Activated CD8-positive, alpha-beta T cell treated with anti-CD3 and anti-CD28 coated beads for 36 hours (primary cell): ENCODE results near the gene NRXN3. TPM values are rescaled to one million over a fixed set of nuclear protein-coding genes. Genes with fewer than 3 reads are reported as not detected.

Source experiments
- ATAC-seq: fragments of 200-7000 bp; cut with Tn5 transposase; one replicate; pipeline ENCODE4 v1.10.0; 2021; ENCODE audit warnings: mild to moderate bottlenecking, moderate library complexity
- CTCF ChIA-PET: fragments of 350-600 bp; sonication (Branson Sonifier 250); formaldehyde crosslinking; loops from one replicate; lab custom pipeline; 2021; ENCODE audit warnings: antibody characterized with exemption; lab: Charles Lee
- POLR2A ChIA-PET: fragments of 350-600 bp; sonication (Branson Sonifier 250); formaldehyde crosslinking; loops from one replicate; lab custom pipeline; 2021; ENCODE audit warnings: antibody characterized with exemption; lab: Charles Lee
- DNase-seq: peaks from one replicate; pipeline ENCODE4 v3.0.0-alpha.2; 2020
- H3K27ac Mint-ChIP-seq: one replicate; pipeline ENCODE4 v1.8.0; 2021; ENCODE audit warnings: mild to moderate bottlenecking, mixed read lengths
- H3K27me3 Mint-ChIP-seq: one replicate; pipeline ENCODE4 v1.8.0; 2021; ENCODE audit warnings: mixed read lengths
- H3K36me3 Mint-ChIP-seq: one replicate; pipeline ENCODE4 v1.8.0; 2021; ENCODE audit warnings: low read depth, mixed read lengths
- H3K4me1 Mint-ChIP-seq: one replicate; pipeline ENCODE4 v1.8.0; 2021; ENCODE audit warnings: low read depth, mixed read lengths
- H3K4me3 Mint-ChIP-seq: one replicate; pipeline ENCODE4 v1.8.0; 2021; ENCODE audit warnings: mild to moderate bottlenecking, moderate library complexity, mixed read lengths
- H3K9me3 Mint-ChIP-seq: one replicate; pipeline ENCODE4 v1.8.0; 2021; ENCODE audit warnings: mixed read lengths
- intact Hi-C: fragments of 100-400 bp; cut with micrococcal nuclease; formaldehyde crosslinking; loops from one replicate; pipeline ENCODE4 v1.10.0; 2022
- total RNA-seq, 2 experiments: library from RNA; stranded (reverse); gene quantifications; one replicate each; pipeline ENCODE4 v1.2.3, GENCODE V29; 2021
- TF ChIP-seq, protein P1 (sequence below): fragments of 200-600 bp; IDR thresholded peaks from one replicate; pipeline ENCODE4 v1.8.0; 2022; ENCODE audit warnings: antibody characterized with exemption, mild to moderate bottlenecking

NRXN3 gene
- total RNA-seq, 2 experiments from 2014 or later: not detected

DNA sequence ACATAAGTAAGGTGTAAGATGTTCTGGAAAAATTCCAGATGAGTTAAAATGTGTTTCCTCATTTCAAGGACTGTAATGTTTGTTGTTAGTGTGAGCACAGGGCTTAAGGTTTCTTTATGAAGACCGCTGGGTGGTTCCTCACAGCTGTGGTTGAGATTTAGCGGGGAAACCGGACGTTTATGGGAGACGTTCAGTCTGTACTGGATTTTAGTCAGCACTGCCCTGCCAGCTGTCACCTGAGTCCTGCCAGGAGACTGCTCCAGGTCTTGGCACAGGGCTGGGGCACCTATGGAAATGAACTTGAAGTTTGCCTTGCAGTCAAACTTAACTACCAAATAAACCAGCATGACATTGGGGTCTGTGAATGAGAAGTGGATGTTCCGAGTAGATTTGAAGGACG lies 1485.9 kb downstream of the NRXN3 start:
- Mint-ChIP-seq H3K9me3 (peaks cover 3% of the 10 kb centered on the region), H3K27me3 (no peaks in the 10 kb centered on the region), H3K4me3 (no peak overlapping the region), H3K4me1 (no peaks in the 10 kb centered on the region), H3K36me3 (no peaks in the 10 kb centered on the region), H3K27ac (no peak overlapping the region)
- intact Hi-C loops: no loop called here
- ATAC-seq: no peak
- ChIA-PET CTCF (no interaction called here), POLR2A (no interaction called here)
- TF ChIP-seq, protein P1, sequence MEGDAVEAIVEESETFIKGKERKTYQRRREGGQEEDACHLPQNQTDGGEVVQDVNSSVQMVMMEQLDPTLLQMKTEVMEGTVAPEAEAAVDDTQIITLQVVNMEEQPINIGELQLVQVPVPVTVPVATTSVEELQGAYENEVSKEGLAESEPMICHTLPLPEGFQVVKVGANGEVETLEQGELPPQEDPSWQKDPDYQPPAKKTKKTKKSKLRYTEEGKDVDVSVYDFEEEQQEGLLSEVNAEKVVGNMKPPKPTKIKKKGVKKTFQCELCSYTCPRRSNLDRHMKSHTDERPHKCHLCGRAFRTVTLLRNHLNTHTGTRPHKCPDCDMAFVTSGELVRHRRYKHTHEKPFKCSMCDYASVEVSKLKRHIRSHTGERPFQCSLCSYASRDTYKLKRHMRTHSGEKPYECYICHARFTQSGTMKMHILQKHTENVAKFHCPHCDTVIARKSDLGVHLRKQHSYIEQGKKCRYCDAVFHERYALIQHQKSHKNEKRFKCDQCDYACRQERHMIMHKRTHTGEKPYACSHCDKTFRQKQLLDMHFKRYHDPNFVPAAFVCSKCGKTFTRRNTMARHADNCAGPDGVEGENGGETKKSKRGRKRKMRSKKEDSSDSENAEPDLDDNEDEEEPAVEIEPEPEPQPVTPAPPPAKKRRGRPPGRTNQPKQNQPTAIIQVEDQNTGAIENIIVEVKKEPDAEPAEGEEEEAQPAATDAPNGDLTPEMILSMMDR: no peak
- DNase-seq: no peak

DNA sequence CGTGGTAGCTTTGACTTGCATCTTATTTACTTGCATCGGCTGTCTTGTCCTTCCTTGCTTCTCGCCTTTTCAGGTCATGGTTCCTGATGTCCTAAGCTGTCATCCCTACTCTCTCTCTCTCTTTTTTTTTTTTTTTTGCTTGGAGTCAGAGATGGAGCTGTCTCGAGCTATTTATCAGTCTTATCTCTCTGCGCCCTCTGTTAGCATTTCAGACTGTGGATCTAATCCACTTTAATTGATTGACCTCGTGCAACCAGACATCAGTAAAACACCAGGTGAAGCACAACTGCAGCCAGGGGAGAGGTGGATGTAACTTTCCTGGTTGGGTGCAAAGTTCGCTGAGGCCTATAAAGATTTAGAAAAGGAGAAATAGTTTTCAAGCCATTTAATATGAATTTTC lies 1486.3 kb downstream of the NRXN3 start:
- Mint-ChIP-seq H3K27me3 (no peaks in the 10 kb centered on the region), H3K27ac (no peak overlapping the region), H3K9me3 (peaks cover 3% of the 10 kb centered on the region), H3K36me3 (no peaks in the 10 kb centered on the region), H3K4me3 (no peak overlapping the region), H3K4me1 (no peaks in the 10 kb centered on the region)
- ATAC-seq (no peak), DNase-seq (no peak)
- CTCF ChIA-PET: interaction anchor here (1.1 kb wide), 1 partner anchor 44 kb away, joined by 4 read pairs; no protein-coding TSS in a partner anchor
- TF ChIP-seq, protein P1: no peak
- POLR2A ChIA-PET: no interaction called here
- intact Hi-C loops: no loop called here

DNA sequence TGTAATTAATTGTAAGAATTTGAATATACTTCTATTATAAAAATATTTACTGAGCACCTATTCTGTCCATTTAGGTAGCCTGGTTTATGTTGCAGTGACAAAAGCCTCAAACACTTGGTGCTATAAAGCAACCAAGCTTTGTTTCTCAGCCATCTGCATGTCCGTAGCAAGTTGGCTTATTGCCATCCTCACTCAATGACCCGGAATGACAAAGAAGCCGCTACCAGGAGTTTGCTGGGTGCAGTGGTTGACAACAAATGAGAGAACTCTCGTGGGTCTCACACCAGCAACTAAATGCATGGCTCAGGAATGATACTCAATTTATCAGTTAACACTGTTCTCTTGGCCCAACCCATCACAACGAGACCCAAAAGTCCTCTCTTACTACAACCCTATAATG lies 1488.0 kb downstream of the NRXN3 start:
- H3K4me1 Mint-ChIP-seq: no peaks in the 10 kb centered on the region
- ATAC-seq: no peak
- no peak overlapping the region for H3K4me3 Mint-ChIP-seq
- no peaks in the 10 kb centered on the region for H3K36me3 Mint-ChIP-seq
- ChIA-PET POLR2A (no interaction called here), CTCF (no interaction called here)
- no peak overlapping the region for H3K27ac Mint-ChIP-seq
- intact Hi-C loops: no loop called here
- peaks cover 4% of the 10 kb centered on the region for H3K9me3 Mint-ChIP-seq
- H3K27me3 Mint-ChIP-seq: no peaks in the 10 kb centered on the region
- TF ChIP-seq, protein P1: no peak
- no peak for DNase-seq

DNA sequence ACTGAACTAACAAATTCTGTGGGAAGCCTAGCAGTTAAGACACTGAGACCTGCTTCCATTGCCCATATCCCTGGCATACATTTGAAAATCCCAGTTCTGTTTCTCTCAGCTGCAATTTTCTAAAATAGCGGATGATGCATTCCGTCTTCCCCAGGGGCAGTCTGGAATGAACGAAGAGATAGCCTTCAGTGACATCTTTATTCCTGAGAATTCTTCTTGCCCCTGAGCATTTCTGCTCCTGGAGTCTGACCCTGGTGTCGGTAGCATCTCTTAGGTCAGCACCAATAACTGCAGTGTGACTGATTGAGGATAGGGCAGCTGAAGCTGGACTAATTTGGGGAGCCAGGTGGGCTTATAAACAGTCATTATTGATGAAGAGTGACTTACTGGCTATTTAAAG lies 1488.6 kb downstream of the NRXN3 start:
- Mint-ChIP-seq H3K4me1 (no peaks in the 10 kb centered on the region), H3K4me3 (no peak overlapping the region), H3K9me3 (peaks cover 2% of the 10 kb centered on the region), H3K27ac (no peak overlapping the region), H3K27me3 (no peaks in the 10 kb centered on the region), H3K36me3 (no peaks in the 10 kb centered on the region)
- DNase-seq (no peak), ATAC-seq (no peak)
- TF ChIP-seq, protein P1: no peak
- ChIA-PET POLR2A (no interaction called here), CTCF (no interaction called here)
- intact Hi-C loops: no loop called here

DNA sequence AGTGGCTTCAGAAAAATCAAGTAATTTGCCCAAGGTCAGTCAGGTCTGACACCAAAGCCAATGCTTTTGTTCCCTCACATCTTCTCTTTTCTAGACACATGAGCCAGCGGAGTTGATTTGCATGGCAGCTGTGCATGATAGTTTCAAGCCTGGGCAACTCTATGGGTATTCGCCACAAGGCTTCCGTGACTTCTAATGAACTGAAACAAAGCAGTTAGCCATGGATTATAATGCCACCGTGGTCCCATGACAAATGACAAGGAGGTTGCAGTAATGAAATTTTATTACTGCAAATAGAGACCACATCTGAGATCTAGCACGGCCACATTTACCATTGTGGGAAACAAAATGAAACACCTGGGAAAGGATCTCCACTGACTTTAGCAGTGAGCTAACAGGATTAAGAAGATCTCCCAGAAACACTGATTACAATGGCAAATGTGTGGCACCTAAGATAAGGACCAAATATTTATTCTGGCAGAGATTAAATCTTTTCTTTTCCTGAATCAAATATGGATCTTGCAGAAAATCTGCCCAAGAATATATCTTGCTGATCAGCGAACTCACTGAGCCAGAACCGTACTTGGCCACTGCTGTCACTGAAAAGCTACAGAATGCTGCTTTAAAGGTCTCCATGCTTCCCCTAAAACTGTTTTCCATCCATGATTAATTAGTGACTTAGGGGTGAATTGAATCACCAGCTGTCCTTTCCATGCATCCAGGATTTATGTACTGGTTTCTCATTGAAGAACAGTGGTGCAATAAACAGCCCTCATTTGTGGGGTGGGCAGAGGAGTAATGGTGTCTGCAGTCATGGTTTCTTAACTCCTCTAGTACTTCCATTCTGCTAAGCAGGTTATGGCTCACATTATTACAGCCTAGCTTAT lies 1490.1 kb downstream of the NRXN3 start:
- TF ChIP-seq, protein P1: no peak
- H3K36me3 Mint-ChIP-seq: no peaks in the 10 kb centered on the region
- ATAC-seq (no peak), DNase-seq (no peak)
- ChIA-PET POLR2A (no interaction called here), CTCF (no interaction called here)
- H3K4me3 Mint-ChIP-seq: no peak overlapping the region
- no peak overlapping the region for H3K27ac Mint-ChIP-seq
- peaks cover 1% of the 10 kb centered on the region for H3K9me3 Mint-ChIP-seq
- H3K4me1 Mint-ChIP-seq: no peaks in the 10 kb centered on the region
- no peaks in the 10 kb centered on the region for H3K27me3 Mint-ChIP-seq
- intact Hi-C loops: no loop called here
